Neural cell (in vitro differentiated cells): ENCODE results near the gene PRDX3. TPM values are rescaled to one million over a fixed set of nuclear protein-coding genes. Genes with fewer than 3 reads are reported as not detected.

ENCODE experiments used
- H2AFZ ChIP-seq: fragments of 200-600, 300-800 bp; sonication (generic), shearing (Covaris generic); 2 replicates; pipeline ENCODE4 v1.6.0; 2014; ENCODE audit warnings: low read depth, mild to moderate bottlenecking, antibody characterized with exemption, low read length, moderate library complexity
- H3F3A ChIP-seq: fragments of 200-600 bp; shearing (Covaris generic); 2 replicates; pipeline ENCODE4 v1.6.1; 2016; ENCODE audit warnings: mild to moderate bottlenecking, moderate library complexity, mixed read lengths, antibody characterized with exemption, low read length; ENCODE audit not compliant: insufficient read depth, poor library complexity, severe bottlenecking
- H3K27ac ChIP-seq: fragments of 200-600, 300-800 bp; sonication (generic), shearing (Covaris generic); 2 replicates; pipeline ENCODE4 v1.5.1; 2014; ENCODE audit warnings: mild to moderate bottlenecking, low read length, moderate library complexity
- H3K27me3 ChIP-seq: fragments of 300-800, 200-600 bp; sonication (generic), shearing (Covaris generic); 2 replicates; pipeline ENCODE4 v1.6.0; 2014; ENCODE audit warnings: mild to moderate bottlenecking, low read depth, low read length, moderate library complexity; ENCODE audit not compliant: insufficient read depth
- H3K36me3 ChIP-seq: fragments of 300-800, 200-600 bp; sonication (generic), shearing (Covaris generic); 2 replicates; pipeline ENCODE4 v1.5.1; 2014; ENCODE audit warnings: mild to moderate bottlenecking, antibody characterized with exemption, low read length, moderate library complexity; ENCODE audit not compliant: insufficient read depth
- H3K4me2 ChIP-seq: fragments of 300-800, 200-600 bp; sonication (generic), shearing (Covaris generic); 2 replicates; pipeline ENCODE4 v1.6.0; 2014; ENCODE audit warnings: mild to moderate bottlenecking, low read length
- H3K4me3 ChIP-seq: fragments of 300-800, 200-600 bp; sonication (generic), shearing (Covaris generic); 2 replicates; pipeline ENCODE4 v1.5.1; 2014; ENCODE audit warnings: mild to moderate bottlenecking, low read length, moderate library complexity
- H3K79me2 ChIP-seq: fragments of 200-600 bp; shearing (Covaris generic); replicated peaks from 2 replicates; pipeline ENCODE4 v1.6.0; 2014; ENCODE audit warnings: mild to moderate bottlenecking, low read length, moderate library complexity; ENCODE audit not compliant: insufficient read depth
- H3K9ac ChIP-seq: fragments of 300-800, 200-600 bp; sonication (generic), shearing (Covaris generic); 2 replicates; pipeline ENCODE4 v1.6.1; 2016; ENCODE audit warnings: mild to moderate bottlenecking, low read length, mixed read lengths
- H3K9me2 ChIP-seq: fragments of 200-600 bp; shearing (Covaris generic); 2 replicates; pipeline ENCODE4 v1.6.1; 2016; ENCODE audit warnings: mild to moderate bottlenecking, low read length, mixed read lengths; ENCODE audit not compliant: insufficient read depth
- H3K9me3 ChIP-seq: fragments of 200-600, 300-800 bp; sonication (generic), shearing (Covaris generic); 2 replicates; pipeline ENCODE4 v1.6.1; 2016; ENCODE audit warnings: mild to moderate bottlenecking, mixed run types, low read length, moderate library complexity, mixed read lengths
- H4K20me1 ChIP-seq: fragments of 200-600 bp; shearing (Covaris generic); 2 replicates; pipeline ENCODE4 v1.6.1; 2016; ENCODE audit warnings: mild to moderate bottlenecking, mixed run types; ENCODE audit not compliant: insufficient read depth
- EP300 ChIP-seq: fragments of 450-650 bp; conservative IDR thresholded peaks from 2 replicates; pipeline ENCODE4 v1.6.1; 2014; ENCODE audit warnings: antibody characterized with exemption, mild to moderate bottlenecking, moderate library complexity; ENCODE audit not compliant: poor library complexity, severe bottlenecking
- EZH2 ChIP-seq: fragments of 200-600, 300-800 bp; shearing (Covaris generic), sonication (generic); IDR thresholded peaks from 2 replicates; pipeline ENCODE4 v1.6.1; 2014; ENCODE audit warnings: antibody characterized with exemption, low read length, borderline replicate concordance, mild to moderate bottlenecking; ENCODE audit not compliant: insufficient read depth, poor library complexity, severe bottlenecking
- MXI1 ChIP-seq: fragments of 450-650 bp; conservative IDR thresholded peaks from 2 replicates; pipeline ENCODE4 v1.6.1; 2014; ENCODE audit warnings: antibody characterized with exemption, mild to moderate bottlenecking; ENCODE audit not compliant: poor library complexity, severe bottlenecking
- POLR2AphosphoS5 ChIP-seq: IDR thresholded peaks from 2 replicates; pipeline ENCODE4 v1.6.1; 2012
- RAD21 ChIP-seq: fragments of 450-650 bp; conservative IDR thresholded peaks from 2 replicates; pipeline ENCODE4 v1.6.1; 2014; ENCODE audit warnings: antibody characterized with exemption, mild to moderate bottlenecking, moderate library complexity
- SMC3 ChIP-seq: fragments of 450-650 bp; conservative IDR thresholded peaks from 2 replicates; pipeline ENCODE4 v1.6.1; 2014; ENCODE audit warnings: antibody characterized with exemption, mild to moderate bottlenecking, moderate library complexity; ENCODE audit not compliant: poor library complexity
- TAF1 ChIP-seq: IDR thresholded peaks from 2 replicates; pipeline ENCODE4 v1.6.1; 2012; ENCODE audit warnings: low read depth
- polyA plus RNA-seq: library from polyadenylated mRNA; depleted of rRNA; stranded (reverse); fragments of >200 nt; gene quantifications from 2 replicates; pipeline ENCODE4 v1.2.3, GENCODE V29; 2014
- TF ChIP-seq, protein P1 (sequence below): fragments of 450-650 bp; IDR thresholded peaks from 2 replicates; pipeline ENCODE4 v1.5.1; 2014; ENCODE audit warnings: antibody characterized with exemption, mild to moderate bottlenecking, moderate library complexity; ENCODE audit not compliant: poor library complexity, severe bottlenecking
- TF ChIP-seq, protein P2 (sequence below): IDR thresholded peaks from 2 replicates; pipeline ENCODE4 v1.6.1; 2012; ENCODE audit warnings: borderline replicate concordance

PRDX3 gene
- polyA plus RNA-seq, 1 donor from 2014 or later = 258 TPM

DNA sequence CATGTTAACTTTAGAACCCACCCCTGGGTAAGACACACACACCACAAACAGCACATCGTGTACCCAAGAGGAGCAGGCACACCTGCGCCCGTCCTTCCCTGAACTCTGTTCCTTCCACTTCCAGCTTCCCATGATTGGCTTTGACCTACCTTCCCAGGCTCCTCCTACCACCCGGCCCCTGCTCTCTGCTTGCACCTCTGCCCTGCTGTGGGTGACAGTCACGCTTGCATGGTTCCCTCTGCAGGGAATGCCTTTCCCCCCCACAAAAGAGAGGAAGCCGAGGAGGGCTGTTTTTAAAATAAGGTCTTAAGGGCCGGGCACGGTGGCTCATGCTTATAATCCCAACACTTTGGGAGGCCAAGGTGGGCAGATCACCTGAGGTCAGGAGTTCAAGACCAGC, 29.5 kb downstream of the PRDX3 start:
- no peaks in the 10 kb centered on the region for H3K36me3 ChIP-seq

DNA sequence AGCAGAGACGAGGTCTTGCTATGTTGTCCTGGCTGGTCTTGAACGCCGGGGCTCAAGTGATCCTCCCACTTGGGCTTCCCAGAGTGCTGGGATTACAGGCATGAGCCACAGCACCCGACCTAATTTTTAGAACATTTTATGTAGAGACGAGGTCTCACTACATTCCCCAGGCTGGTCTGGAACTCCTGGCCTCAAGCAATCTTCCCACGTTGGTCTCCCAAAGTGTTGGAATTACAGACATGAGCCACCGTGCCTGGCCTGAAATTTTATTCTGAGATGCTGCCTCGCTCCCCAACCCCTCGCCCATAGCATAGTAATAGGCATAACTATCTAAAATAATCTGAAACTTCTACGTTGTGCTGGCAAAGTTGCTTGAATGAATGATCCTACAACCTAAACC, 35.0 kb downstream of the PRDX3 start:
- Histone ChIP-seq H3K27ac (no peak overlapping the region), H3K79me2 (no peaks in the 10 kb centered on the region), H3K4me3 (no peak overlapping the region), H2AFZ (no peak overlapping the region), H3K9me2 (no peaks in the 10 kb centered on the region), H3K27me3 (no peaks in the 10 kb centered on the region), H3K9ac (no peak overlapping the region), H3K36me3 (no peaks in the 10 kb centered on the region), H3K9me3 (no peaks in the 10 kb centered on the region), H3K4me2 (no peak overlapping the region), H4K20me1 (no peaks in the 10 kb centered on the region), H3F3A (no peaks in the 10 kb centered on the region)
- no peak for TF ChIP-seq EP300
- TF ChIP-seq SMC3 = no peak
- TF ChIP-seq MXI1 = no peak
- TF ChIP-seq POLR2AphosphoS5 = no peak
- TF ChIP-seq, protein P1, sequence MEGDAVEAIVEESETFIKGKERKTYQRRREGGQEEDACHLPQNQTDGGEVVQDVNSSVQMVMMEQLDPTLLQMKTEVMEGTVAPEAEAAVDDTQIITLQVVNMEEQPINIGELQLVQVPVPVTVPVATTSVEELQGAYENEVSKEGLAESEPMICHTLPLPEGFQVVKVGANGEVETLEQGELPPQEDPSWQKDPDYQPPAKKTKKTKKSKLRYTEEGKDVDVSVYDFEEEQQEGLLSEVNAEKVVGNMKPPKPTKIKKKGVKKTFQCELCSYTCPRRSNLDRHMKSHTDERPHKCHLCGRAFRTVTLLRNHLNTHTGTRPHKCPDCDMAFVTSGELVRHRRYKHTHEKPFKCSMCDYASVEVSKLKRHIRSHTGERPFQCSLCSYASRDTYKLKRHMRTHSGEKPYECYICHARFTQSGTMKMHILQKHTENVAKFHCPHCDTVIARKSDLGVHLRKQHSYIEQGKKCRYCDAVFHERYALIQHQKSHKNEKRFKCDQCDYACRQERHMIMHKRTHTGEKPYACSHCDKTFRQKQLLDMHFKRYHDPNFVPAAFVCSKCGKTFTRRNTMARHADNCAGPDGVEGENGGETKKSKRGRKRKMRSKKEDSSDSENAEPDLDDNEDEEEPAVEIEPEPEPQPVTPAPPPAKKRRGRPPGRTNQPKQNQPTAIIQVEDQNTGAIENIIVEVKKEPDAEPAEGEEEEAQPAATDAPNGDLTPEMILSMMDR = no peak
- TF ChIP-seq EZH2 = no peak
- TF ChIP-seq RAD21 = no peak
- TF ChIP-seq, protein P2, sequence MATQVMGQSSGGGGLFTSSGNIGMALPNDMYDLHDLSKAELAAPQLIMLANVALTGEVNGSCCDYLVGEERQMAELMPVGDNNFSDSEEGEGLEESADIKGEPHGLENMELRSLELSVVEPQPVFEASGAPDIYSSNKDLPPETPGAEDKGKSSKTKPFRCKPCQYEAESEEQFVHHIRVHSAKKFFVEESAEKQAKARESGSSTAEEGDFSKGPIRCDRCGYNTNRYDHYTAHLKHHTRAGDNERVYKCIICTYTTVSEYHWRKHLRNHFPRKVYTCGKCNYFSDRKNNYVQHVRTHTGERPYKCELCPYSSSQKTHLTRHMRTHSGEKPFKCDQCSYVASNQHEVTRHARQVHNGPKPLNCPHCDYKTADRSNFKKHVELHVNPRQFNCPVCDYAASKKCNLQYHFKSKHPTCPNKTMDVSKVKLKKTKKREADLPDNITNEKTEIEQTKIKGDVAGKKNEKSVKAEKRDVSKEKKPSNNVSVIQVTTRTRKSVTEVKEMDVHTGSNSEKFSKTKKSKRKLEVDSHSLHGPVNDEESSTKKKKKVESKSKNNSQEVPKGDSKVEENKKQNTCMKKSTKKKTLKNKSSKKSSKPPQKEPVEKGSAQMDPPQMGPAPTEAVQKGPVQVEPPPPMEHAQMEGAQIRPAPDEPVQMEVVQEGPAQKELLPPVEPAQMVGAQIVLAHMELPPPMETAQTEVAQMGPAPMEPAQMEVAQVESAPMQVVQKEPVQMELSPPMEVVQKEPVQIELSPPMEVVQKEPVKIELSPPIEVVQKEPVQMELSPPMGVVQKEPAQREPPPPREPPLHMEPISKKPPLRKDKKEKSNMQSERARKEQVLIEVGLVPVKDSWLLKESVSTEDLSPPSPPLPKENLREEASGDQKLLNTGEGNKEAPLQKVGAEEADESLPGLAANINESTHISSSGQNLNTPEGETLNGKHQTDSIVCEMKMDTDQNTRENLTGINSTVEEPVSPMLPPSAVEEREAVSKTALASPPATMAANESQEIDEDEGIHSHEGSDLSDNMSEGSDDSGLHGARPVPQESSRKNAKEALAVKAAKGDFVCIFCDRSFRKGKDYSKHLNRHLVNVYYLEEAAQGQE = no peak
- no peak for TF ChIP-seq TAF1

More for the DNA sequence above, 29.5 kb downstream of the PRDX3 start:
- H3K27ac ChIP-seq = no peak overlapping the region
- no peak overlapping the region for H2AFZ ChIP-seq
- no peaks in the 10 kb centered on the region for H4K20me1 ChIP-seq
- no peak for TF ChIP-seq TAF1
- TF ChIP-seq, protein P2 = no peak
- TF ChIP-seq, protein P1 = no peak
- no peak for TF ChIP-seq SMC3
- no peak for TF ChIP-seq EP300
- TF ChIP-seq EZH2 = no peak
- TF ChIP-seq MXI1 = no peak
- no peak for TF ChIP-seq POLR2AphosphoS5
- TF ChIP-seq RAD21 = no peak
- no peak overlapping the region for H3K9ac ChIP-seq
- H3K4me2 ChIP-seq = no peak overlapping the region
- H3F3A ChIP-seq = no peaks in the 10 kb centered on the region
- H3K9me3 ChIP-seq = no peaks in the 10 kb centered on the region
- no peak overlapping the region for H3K4me3 ChIP-seq
- no peaks in the 10 kb centered on the region for H3K9me2 ChIP-seq
- no peaks in the 10 kb centered on the region for H3K27me3 ChIP-seq
- no peaks in the 10 kb centered on the region for H3K79me2 ChIP-seq
